Heart left ventricle (tissue), 16 donors: ENCODE results near the gene HOXC13. TPM values are rescaled to one million over a fixed set of nuclear protein-coding genes. Genes with fewer than 3 reads are reported as not detected.

Experiments
- ATAC-seq, 4 donors: fragments of 200-7000 bp; cut with Tn5 transposase; one replicate each; pipeline ENCODE4 v1.9.1; 2020 to 2022; ENCODE audit warnings: moderate library complexity in 4 of 4, mild to moderate bottlenecking in 3 of 4, moderate number of reproducible peaks in 1 of 4
- DNase-seq, 5 donors: peaks; one replicate each; pipeline ENCODE4 v3.0.0-alpha.2; 2020
- H3K27ac ChIP-seq, 12 donors: fragments of 200-600 bp; sonication (generic) in 4 of 12; one replicate each; pipeline versions ENCODE4 v1.5.0 to v1.8.0; 2016 to 2022; ENCODE audit warnings: mild to moderate bottlenecking in 2 of 12
- H3K27me3 ChIP-seq, 9 donors: fragments of 200-600 bp; sonication (generic) in 2 of 9; one replicate each; pipeline versions ENCODE4 v1.5.1 to v1.8.0; 2016 to 2022; ENCODE audit warnings: mild to moderate bottlenecking in 3 of 9
- H3K36me3 ChIP-seq, 9 donors: fragments of 200-600 bp; sonication (generic) in 2 of 9; one replicate each; pipeline versions ENCODE4 v1.5.0 to v1.8.0; 2018 to 2022; ENCODE audit warnings: mild to moderate bottlenecking in 2 of 9
- H3K4me1 ChIP-seq, 12 donors: fragments of 200-600 bp; sonication (generic) in 4 of 12; one replicate each; pipeline versions ENCODE4 v1.5.0 to v1.8.0; 2016 to 2022; ENCODE audit warnings: mild to moderate bottlenecking in 3 of 12
- H3K4me3 ChIP-seq, 12 donors: fragments of 200-600 bp; sonication (generic) in 4 of 12; one replicate each; pipeline versions ENCODE4 v1.5.0 to v1.8.0; 2017 to 2022; ENCODE audit warnings: mild to moderate bottlenecking in 9 of 12, moderate library complexity in 4 of 12
- H3K9me3 ChIP-seq, 12 donors: fragments of 200-600 bp; sonication (generic) in 4 of 12; one replicate each; pipeline versions ENCODE4 v1.5.0 to v1.8.0; 2016 to 2022; ENCODE audit warnings: mild to moderate bottlenecking in 1 of 12
- CTCF ChIP-seq, 12 donors: fragments of 200-600 bp; sonication (generic) in 4 of 12; IDR thresholded peaks; one replicate each; pipeline versions ENCODE4 v1.5.0 to v1.8.0; 2018 to 2022; ENCODE audit warnings: antibody characterized with exemption in 12 of 12, mild to moderate bottlenecking in 5 of 12
- POLR2A ChIP-seq, 2 donors: fragments of 450-650 bp; IDR thresholded peaks; one replicate each; pipeline ENCODE4 v1.6.1; 2017; ENCODE audit warnings: antibody characterized with exemption in 2 of 2, mild to moderate bottlenecking in 2 of 2, moderate library complexity in 2 of 2
- WGBS, 4 donors: extraction: QIAGEN DNeasy Blood & Tissue Kit in 2 of 4; methylation state at CpG; one replicate each; pipeline versions ENCODE4 v1.1.5 to v1.1.7; 2013 to 2018; 5-methylcytosine and 5-hydroxymethylcytosine counted together
- intact Hi-C, 10 donors: fragments of 100-400 bp; cut with DNase I; formaldehyde crosslinking; loops; one replicate each; pipeline versions ENCODE4 v1.11.1 to v1.14.2; 2022
- polyA plus RNA-seq, 2 donors: library from polyadenylated mRNA; stranded (reverse); fragments of 200-250 nt; gene quantifications; one replicate each; pipeline ENCODE4 v1.2.3, GENCODE V29; 2013
- total RNA-seq, 9 donors: library from RNA; depleted of rRNA in 2 of 9; stranded (reverse); fragments of >200 nt in 2 of 9; fragmentation: NEBNext Ultra II Directional in 3 of 9; extraction: Animal tissue kit (Norgen Biotek cat#: 25700) in 3 of 9; gene quantifications; one replicate each; pipeline versions ENCODE4 v1.1.0 to v1.2.4, GENCODE V29; 2016 to 2023
- donor health status: ischemic (EF 13 %, LVEDD 7.1; RV severe dilation, severe dysfunction).
- donor health status: healthy with polysubstance abuse.
- donor health status: DM: no; HTN: yes; CAD: no.
- donor health status: DM: no; HTN: no; CAD: no.
- donor health status: ischemic (EF 25% LVEDD 6.9; RV normal size, moderate dysfunction).
- donor health status: ischemic (EF 25% LVEDD 5.7; RV mildly dilated, moderate dysfunction).
- donor health status: healthy.
- donor health status: DM: yes; HTN: yes; CAD: no.
- donor health status: ischemic (EF 35%, LVEDD 5.7; RV mildly dilated, moderate dysfunction).
- donor health status: nonischemic (EF 11% LVEDD 7.7; RV severe dilation, severe dysfunction).
- donor health status: DM: yes; HTN: yes; CAD: no.
- donor health status: PGD.
- donor health status: ischemic (EF 29% LVEDD 5.4; RV normal size, mild dysfunction).
- donor health status: nonischemic (EF 23%, LVEDD 6.1; RV moderate dilation, normal function).

Gene HOXC13
- total and polyA plus RNA-seq, 11 donors = not detected

GRCh38 chr12:53985994-53986685, 47.5 kb downstream of the HOXC13 start:
- Histone ChIP-seq H3K27ac (no peak overlapping the region), H3K36me3 (no peaks in the 10 kb centered on the region), H3K4me3 (peak overlapping the region in 1 of 12 donors; percentile 15), H3K27me3 (peaks cover 68 to 100% (median 98%) of the 10 kb centered on the region in 9 donors), H3K9me3 (no peaks in the 10 kb centered on the region), H3K4me1 (peaks cover 0 to 27% (median 13%) of the 10 kb centered on the region in 12 donors)
- intact Hi-C loops = loop anchor here in 1 of 10 donors (5.0 kb wide), 1 partner anchor 209 kb away; no protein-coding TSS in a partner anchor
- TF ChIP-seq POLR2A (IDR thresholded peaks at IDR 0.05) = no peak
- TF ChIP-seq CTCF (IDR thresholded peaks at IDR 0.05) = no peak
- ATAC-seq (peak in 1 of 4 donors; percentile 25), DNase-seq (peak in 1 of 5 donors; percentile 19)
- WGBS, 4 donors = 2 to 4% (median 3%) methylated on average over 30 to 50 of the region's 50 CpGs

GRCh38 chr12:53986686-53987483, 48.3 kb downstream of the HOXC13 start:
- H3K36me3 ChIP-seq = no peaks in the 10 kb centered on the region
- ATAC-seq = no peak
- H3K9me3 ChIP-seq = no peaks in the 10 kb centered on the region
- peaks cover 0 to 27% (median 13%) of the 10 kb centered on the region in 12 donors for H3K4me1 ChIP-seq
- H3K27ac ChIP-seq = no peak overlapping the region
- no peak for DNase-seq
- WGBS, 4 donors = 14 to 20% (median 16%) methylated on average over 21 of the region's 21 CpGs
- intact Hi-C loops = loop anchor here in 1 of 10 donors (5.0 kb wide), 1 partner anchor 210 kb away; no protein-coding TSS in a partner anchor
- no peak for TF ChIP-seq POLR2A (IDR thresholded peaks at IDR 0.05)
- TF ChIP-seq CTCF (IDR thresholded peaks at IDR 0.05) = no peak
- no peak overlapping the region for H3K4me3 ChIP-seq
- peaks cover 72 to 100% (median 98%) of the 10 kb centered on the region in 9 donors for H3K27me3 ChIP-seq

- H3K9me3 ChIP-seq = no peaks in the 10 kb centered on the region
- H3K4me1 ChIP-seq = peaks cover 0 to 27% (median 13%) of the 10 kb centered on the region in 12 donors
- ATAC-seq (no peak), DNase-seq (no peak)
- no peaks in the 10 kb centered on the region for H3K36me3 ChIP-seq
- H3K4me3 ChIP-seq = no peak overlapping the region
- intact Hi-C loops = loop anchor here in 1 of 10 donors (5.0 kb wide), 1 partner anchor 211 kb away; no protein-coding TSS in a partner anchor
- no peak overlapping the region for H3K27ac ChIP-seq
- WGBS, 4 donors = 9 to 18% (median 12%) methylated on average over 4 of the region's 4 CpGs
- no peak for TF ChIP-seq POLR2A (IDR thresholded peaks at IDR 0.05)
- TF ChIP-seq CTCF (IDR thresholded peaks at IDR 0.05) = no peak
- peaks cover 75 to 100% (median 98%) of the 10 kb centered on the region in 9 donors for H3K27me3 ChIP-seq
These were observed 49.2 kb downstream of the HOXC13 start for GRCh38 chr12:53987787-53988230.
